MG63 (cell line): ENCODE data around the gene YTHDF2. TPM values are rescaled to one million over a fixed set of nuclear protein-coding genes. Genes with fewer than 3 reads are reported as not detected.

ENCODE experiments used
- DNase-seq: peaks from one replicate; pipeline ENCODE4 v3.0.0-alpha.2; 2020
- H3K27me3 ChIP-seq: fragments of 250-450 bp; sonication (Bioruptor Pico); 2 replicates; pipeline ENCODE4 v1.5.1; 2020; ENCODE audit warnings: mild to moderate bottlenecking, moderate library complexity
- H3K36me3 ChIP-seq: fragments of 250-450 bp; sonication (Bioruptor Pico); 2 replicates; pipeline ENCODE4 v1.5.1; 2020; ENCODE audit warnings: mild to moderate bottlenecking, moderate library complexity
- H3K4me3 ChIP-seq: fragments of 250-450 bp; sonication (Bioruptor Pico); 2 replicates; pipeline ENCODE4 v1.5.1; 2020; ENCODE audit warnings: mild to moderate bottlenecking, moderate library complexity
- H3K9me3 ChIP-seq: fragments of 250-450 bp; sonication (Bioruptor Pico); 2 replicates; pipeline ENCODE4 v1.5.1; 2020; ENCODE audit warnings: mild to moderate bottlenecking, moderate library complexity
- total RNA-seq: library from RNA; depleted of rRNA; stranded (reverse); fragments of >200 nt; shearing (Covaris generic); gene quantifications from 2 replicates; pipeline ENCODE4 v1.2.3, GENCODE V29; 2014; ENCODE audit warnings: low replicate concordance; rRNA removed

Gene YTHDF2
- total RNA-seq, 1 experiment from 2014 or later: 72.2 TPM

GRCh38 chr1:28811766-28812668, 75.3 kb downstream of the YTHDF2 start, which contains the start of gene OPRD1:
Gene OPRD1 (plus strand): TSS chr1:28812170. CDS start chr1:28812384, 214 bp downstream.
- peaks cover 29% of the 10 kb centered on the region for H3K27me3 ChIP-seq
- H3K4me3 ChIP-seq: no peak within 1 kb of the TSS
- peak; percentile 43 for DNase-seq
- no peaks in the 10 kb centered on the region for H3K9me3 ChIP-seq
- no peaks in the 10 kb centered on the region for H3K36me3 ChIP-seq

- no peak overlapping the region for H3K4me3 ChIP-seq
- no peak for DNase-seq
- no peaks in the 10 kb centered on the region for H3K36me3 ChIP-seq
- peaks cover 29% of the 10 kb centered on the region for H3K27me3 ChIP-seq
- H3K9me3 ChIP-seq: no peaks in the 10 kb centered on the region
Measured at GRCh38 chr1:28812669-28813468, 76.1 kb downstream of the YTHDF2 start.

GRCh38 chr1:28813931-28814465, 77.3 kb downstream of the YTHDF2 start:
- H3K36me3 ChIP-seq: no peaks in the 10 kb centered on the region
- no peak overlapping the region for H3K4me3 ChIP-seq
- H3K9me3 ChIP-seq: no peaks in the 10 kb centered on the region
- peaks cover 29% of the 10 kb centered on the region for H3K27me3 ChIP-seq
- no peak for DNase-seq

- no peak for DNase-seq
- Histone ChIP-seq H3K9me3 (no peaks in the 10 kb centered on the region), H3K4me3 (no peak overlapping the region), H3K27me3 (peaks cover 23% of the 10 kb centered on the region), H3K36me3 (no peaks in the 10 kb centered on the region)
Measured at GRCh38 chr1:28815533-28816185, 78.9 kb downstream of the YTHDF2 start.

GRCh38 chr1:28817133-28817532, 80.4 kb downstream of the YTHDF2 start:
- DNase-seq: no peak
- no peak overlapping the region for H3K4me3 ChIP-seq

GRCh38 chr1:28819020-28819419, 82.3 kb downstream of the YTHDF2 start:
- DNase-seq: no peak
- H3K36me3 ChIP-seq: no peaks in the 10 kb centered on the region
- H3K4me3 ChIP-seq: no peak overlapping the region
- no peaks in the 10 kb centered on the region; the same call in 1 of the 2 replicates for H3K27me3 ChIP-seq
- H3K9me3 ChIP-seq: no peaks in the 10 kb centered on the region

More at GRCh38 chr1:28817133-28817532, 80.4 kb downstream of the YTHDF2 start:
- no peaks in the 10 kb centered on the region for H3K9me3 ChIP-seq
- H3K36me3 ChIP-seq: no peaks in the 10 kb centered on the region
- H3K27me3 ChIP-seq: peaks cover 11% of the 10 kb centered on the region

Other genes with a start within 250 kb of the YTHDF2 start
- 116 and 153 TPM in 2 replicates for gene RCC1, start 230.9 kb upstream of the YTHDF2 start, total RNA-seq
- gene TRNAU1AP, start 183.9 kb upstream of the YTHDF2 start, total RNA-seq: 9.7 and 11.2 TPM in 2 replicates
- 12.5 and 14.1 TPM in 2 replicates for gene RAB42, start 144.7 kb upstream of the YTHDF2 start, total RNA-seq
- 33.3 and 64.1 TPM in 2 replicates for gene TAF12, start 93.9 kb upstream of the YTHDF2 start, total RNA-seq
- not detected in 2 replicates for gene RNU11, start 88.3 kb upstream of the YTHDF2 start, total RNA-seq
- gene GMEB1, start 68.2 kb upstream of the YTHDF2 start, total RNA-seq: 4.3 and 7.8 TPM in 2 replicates
- under 0.01 and 0.05 TPM in 2 replicates for gene OPRD1, start 75.2 kb downstream of the YTHDF2 start, total RNA-seq
- 4.5 and 4.6 TPM in 2 replicates for gene EPB41, start 177.6 kb downstream of the YTHDF2 start, total RNA-seq